ENCODE results near the gene MAGI2. TPM values are rescaled to one million over a fixed set of nuclear protein-coding genes. Genes with fewer than 3 reads are reported as not detected.

MAGI2 gene
- total RNA-seq = 0.26 and 0.89 TPM in 2 replicates

DNA sequence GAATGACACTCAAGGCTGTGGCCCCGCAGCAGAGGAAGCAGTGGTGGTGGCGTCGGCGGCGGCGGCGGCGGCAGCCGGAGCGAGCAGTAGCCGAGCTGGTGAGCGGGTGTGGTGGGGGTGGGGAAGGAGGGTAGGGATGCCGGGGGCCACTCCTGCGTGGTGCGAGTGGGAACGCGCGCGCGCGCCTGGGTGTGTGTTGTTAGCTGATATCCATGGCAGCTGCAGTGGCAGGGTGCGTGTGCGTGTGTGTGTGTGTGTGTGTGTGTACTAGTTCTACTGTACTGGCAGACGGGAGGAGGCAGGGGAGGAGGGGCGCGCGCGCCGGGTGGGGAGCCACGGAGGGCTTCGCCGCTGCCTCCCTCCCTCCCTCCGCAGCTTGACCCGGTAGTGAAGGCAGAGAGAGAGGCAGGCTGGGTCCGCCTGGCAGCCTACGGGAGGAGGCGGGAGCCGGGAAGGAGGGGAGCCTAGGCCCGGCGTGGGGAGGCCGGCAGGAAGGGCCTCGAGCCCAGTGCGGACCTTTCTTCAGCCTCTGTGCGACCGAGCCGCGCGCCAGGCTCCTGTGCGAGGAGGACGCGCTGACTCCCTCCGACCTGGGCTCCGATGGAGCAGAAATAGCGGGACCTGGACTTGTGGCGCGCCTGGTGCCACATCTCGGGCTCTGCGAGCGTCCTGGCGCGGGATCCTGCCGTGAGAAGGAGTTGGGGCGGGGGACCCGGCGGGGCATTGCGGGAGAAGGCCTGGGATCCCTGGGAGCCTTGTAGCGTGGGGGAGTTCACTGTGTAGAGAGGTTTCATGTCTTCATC lies at the start of gene MAGI2:
MAGI2 (minus strand) TSS at position 110 of the 803 bp plus-strand sequence. CDS start 347 bp downstream, outside the sequence.
- DNase-seq (ENCODE audit: low read depth in 2 of 2) = peak in 1 of 2 donors; percentile 73

DNA sequence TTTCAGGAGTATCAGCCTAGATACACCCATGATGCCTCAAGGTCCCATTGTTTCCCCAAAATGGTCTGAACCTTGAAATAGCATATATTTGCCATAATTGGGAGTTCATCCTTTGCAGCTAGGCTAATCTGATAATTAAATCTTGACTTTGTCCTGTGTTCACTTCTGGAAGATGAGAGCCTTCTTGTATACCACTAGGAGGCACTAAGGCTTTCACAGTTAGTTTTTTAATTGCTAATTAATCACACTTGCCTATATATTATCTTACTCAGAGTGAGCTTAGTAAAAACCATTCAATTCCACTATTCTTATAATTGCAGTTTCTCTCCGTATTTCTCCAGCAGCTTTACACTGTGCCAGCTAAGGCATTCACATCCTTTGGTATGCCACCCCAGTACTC lies 48.7 kb upstream of the MAGI2 start:
- DNase-seq (ENCODE audit: low read depth in 2 of 2) = peak in 1 of 2 donors; percentile 2

DNA sequence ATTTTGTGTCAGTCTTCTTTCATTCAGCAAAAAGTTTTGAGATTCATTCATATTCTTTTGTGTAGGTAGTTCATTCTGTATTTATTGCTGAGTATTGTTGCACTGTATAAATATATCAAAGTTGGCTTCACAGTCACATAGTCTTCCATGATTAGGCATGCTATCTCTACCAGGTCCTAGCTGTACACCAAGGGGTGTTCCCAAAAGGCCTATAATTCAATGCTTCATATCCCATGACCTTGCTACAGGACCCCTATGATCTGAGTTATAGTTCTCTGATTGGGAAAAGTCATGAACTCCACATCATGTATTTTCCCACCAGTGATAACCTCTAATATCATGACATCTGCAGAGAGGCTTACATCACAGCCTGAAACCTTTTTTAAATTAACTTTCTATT lies 47.3 kb upstream of the MAGI2 start:
- no peak for DNase-seq (ENCODE audit: low read depth in 2 of 2)

DNA sequence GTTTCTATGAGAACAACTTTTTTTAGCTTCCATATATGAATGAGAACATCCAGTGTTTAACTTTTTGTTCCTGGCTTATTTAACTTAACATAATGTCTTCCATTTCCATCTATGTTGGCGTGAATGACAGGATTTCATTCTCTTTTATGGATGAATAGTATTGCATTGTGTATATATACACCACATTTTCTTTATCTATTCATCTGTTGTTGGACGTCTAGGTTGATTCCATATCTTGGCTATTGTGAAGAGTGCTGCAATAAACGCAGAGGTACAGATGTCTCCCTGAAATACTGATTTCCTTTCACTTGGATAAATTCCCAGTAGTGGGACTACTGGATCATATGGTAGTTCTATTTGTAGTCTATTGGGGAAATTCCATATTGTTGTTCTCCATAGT lies 44.3 kb upstream of the MAGI2 start:
- DNase-seq (ENCODE audit: low read depth in 2 of 2) = no peak

DNA sequence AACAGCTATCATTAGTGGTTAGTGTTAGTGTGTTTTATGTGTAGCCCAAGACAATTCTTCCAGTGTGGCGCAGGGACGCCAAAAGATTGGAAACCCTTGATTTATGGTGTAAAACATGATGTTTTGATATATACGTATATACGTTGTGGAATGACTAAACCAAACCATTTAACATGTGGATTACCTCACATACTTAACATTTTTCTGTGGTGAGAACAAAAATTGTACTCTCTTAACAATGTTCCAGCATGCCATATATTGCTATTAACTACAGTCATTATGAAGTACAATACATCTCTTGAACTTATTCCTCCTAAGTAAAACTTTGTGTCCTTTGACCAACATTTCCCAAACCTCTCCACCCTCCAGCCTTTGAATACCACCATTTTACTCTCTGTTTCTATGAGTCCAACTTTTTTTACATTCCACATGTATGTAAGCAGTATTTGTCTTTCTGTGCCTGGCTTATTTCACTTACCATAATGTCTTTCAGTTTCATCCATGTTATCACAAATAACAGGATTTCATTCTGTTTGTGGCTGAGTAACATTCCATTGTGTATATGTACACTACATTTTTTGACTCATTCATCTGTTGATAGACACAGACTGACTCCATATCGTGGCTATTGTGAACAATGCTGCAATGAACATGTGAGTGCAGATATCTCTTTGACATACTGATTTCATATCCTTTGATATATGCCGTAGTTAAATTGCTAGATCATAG lies 42.2 kb upstream of the MAGI2 start:
- DNase-seq (ENCODE audit: low read depth in 2 of 2) = no peak

DNA sequence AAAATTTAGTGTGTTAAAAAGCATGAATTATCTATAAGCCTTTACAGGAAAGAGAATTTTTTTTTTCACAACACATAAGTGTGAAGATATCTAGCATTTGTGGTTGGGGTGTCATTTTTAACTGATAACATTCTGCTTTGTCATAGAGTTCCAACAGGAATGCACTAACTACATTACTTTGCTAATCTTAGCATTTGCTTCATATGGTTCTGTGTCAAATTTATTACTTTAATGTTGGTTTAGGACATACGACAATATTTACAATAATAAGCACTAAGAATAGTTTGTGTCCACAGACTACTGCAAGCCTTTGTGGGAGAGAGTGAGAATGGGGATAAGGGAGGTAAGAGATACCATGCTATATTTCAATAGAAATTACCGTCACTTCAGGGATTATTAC lies 40.6 kb upstream of the MAGI2 start:
- DNase-seq (ENCODE audit: low read depth in 2 of 2) = no peak

DNA sequence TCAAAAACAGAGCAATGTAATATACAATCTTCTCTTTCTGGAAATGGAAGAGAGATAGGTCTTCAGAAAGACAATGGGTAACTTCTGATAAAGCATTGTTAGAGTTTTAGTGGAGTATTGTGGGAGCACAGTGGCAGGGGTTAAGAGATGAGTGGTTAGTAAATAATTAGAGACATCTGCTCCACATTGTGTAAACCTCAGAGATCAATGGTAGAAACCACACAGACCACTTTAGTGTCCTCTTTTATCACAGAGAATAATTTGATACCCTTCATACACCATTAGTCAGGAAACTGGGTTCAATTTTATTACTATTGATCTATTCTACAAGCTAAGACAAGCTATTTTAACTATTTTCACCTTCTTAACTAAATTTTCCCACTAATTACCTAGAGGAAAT lies 35.9 kb upstream of the MAGI2 start:
- DNase-seq (ENCODE audit: low read depth in 2 of 2) = no peak

DNA sequence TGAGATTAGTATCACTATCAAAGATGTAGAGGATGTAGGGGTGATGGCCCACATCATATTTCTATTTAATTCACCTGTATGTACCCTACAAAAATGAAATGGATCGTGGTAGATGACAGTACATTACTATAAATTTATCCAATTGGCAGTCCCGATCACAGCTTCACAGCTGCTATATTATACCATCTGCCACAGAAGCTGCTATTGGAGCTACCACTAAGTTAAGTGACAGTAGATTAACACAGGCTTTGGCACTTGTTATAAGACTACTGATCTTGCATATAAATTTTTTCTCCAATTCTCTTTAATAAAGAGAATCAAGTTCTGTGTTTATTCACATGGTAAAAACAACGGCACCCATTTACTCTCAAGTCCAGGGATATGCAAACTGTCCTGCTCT lies 24.9 kb upstream of the MAGI2 start:
- no peak for DNase-seq (ENCODE audit: low read depth in 2 of 2)

DNA sequence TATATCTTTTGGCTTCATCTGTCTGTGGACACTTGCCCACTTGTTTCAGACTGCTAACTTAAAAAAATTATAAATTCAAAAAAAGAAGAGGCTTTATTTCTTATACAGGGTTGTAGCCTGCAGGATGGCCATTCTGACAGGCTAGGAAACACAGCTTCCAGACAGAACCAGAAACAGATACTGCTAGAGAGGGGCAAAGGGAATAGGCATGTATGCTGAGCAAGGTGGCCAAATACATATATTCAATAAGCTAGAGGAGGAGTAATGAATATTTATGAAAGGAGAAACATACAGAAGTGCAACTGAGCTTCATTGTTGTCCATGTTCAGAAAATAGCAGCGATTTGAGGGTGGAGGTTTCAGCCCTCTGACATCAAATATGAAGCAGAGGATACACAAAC lies 22.0 kb upstream of the MAGI2 start:
- no peak for DNase-seq (ENCODE audit: low read depth in 2 of 2)

DNA sequence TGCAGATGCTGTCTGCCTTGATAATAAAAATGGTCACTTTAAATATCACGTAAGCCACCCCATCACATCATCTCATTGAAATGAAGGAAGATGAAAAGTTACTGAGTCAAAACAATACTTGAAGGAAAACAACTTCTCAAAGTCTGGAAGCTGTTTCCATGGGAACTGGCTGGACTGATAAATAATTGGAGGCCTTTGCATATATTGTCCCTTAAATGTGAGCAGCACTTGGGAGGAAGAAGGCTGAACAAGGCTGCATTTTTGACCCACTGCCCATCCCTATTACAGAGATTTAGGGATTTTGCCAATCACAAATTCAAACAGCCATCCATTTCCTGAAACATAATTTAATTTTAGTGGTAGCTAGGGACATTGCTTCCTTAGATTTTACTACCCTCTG lies 18.2 kb upstream of the MAGI2 start:
- DNase-seq (ENCODE audit: low read depth in 2 of 2) = no peak

DNA sequence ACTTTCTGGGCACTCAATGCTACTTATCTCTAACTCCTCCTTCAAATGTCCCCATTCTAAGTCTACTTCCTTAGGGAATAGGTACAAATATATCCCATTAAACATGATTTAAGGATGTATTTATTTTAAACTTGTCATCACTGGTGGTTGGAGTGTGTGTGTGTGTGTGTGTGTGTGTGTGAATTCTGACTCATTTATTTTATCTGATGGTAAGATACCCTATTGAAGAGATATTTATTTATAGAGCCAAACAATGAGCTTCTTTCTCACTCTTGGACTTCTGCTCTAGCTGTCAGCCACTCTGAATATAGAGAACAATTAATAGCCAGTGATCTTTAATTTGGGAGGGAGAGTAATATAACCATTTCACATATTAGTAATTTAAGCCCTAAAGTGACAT lies 17.8 kb upstream of the MAGI2 start:
- DNase-seq (ENCODE audit: low read depth in 2 of 2) = no peak

DNA sequence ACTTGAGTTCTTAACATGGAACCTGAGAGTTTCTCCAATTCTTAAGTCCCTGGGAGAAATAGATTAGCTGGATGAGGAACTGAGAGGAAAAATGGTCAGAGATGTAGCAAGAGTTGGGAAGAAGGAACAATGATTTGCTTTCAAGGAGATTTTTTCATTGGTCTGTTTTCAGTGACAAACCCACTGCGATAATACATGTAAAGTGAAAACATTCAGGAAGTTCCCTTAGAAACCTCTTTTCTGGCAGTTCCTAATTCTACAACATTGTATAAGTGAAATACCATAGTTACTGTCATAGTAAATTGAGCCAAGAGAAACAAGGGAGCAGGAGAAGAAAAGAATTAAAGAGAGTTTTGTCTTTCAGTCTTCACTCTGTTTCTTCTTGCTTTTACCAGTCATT lies 12.1 kb upstream of the MAGI2 start:
- DNase-seq (ENCODE audit: low read depth in 2 of 2) = no peak

DNA sequence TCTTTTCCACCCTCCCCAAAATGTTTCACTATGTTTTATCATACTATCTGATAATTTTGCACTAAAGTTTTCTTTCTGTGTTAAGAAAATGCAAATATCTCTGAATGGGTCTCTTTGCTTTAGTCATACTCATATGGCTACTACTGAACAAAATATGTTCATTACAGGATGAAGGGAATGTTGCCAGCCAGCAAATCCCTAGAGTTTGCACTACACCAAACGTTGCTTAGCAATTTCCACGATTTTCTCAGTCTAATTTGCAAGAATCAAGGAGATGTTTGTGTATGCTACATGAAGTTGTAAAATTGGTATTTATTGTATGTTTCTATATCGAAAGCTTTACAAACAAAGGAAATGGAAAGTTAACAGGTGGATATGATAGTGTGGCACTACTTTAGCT lies 10.6 kb upstream of the MAGI2 start:
- no peak for DNase-seq (ENCODE audit: low read depth in 2 of 2)

DNA sequence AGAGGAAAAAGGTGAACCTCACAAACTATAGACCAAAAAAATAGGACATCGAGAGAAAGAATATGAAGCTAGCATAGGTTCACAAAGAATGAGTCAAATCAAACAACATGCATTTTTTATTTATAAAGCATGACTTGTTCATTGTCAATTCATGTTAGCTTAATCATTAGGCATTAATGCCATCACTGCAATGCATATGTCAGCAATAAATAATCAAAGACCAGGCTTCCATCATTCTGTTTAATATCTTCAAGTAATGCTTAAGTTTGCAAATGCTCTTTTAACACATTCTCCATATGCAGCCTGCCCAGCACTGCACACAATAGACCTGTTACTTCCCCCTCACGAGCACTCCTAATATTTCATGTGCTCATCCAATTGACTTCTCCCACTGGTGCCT lies 8.9 kb upstream of the MAGI2 start:
- no peak for DNase-seq (ENCODE audit: low read depth in 2 of 2)

DNA sequence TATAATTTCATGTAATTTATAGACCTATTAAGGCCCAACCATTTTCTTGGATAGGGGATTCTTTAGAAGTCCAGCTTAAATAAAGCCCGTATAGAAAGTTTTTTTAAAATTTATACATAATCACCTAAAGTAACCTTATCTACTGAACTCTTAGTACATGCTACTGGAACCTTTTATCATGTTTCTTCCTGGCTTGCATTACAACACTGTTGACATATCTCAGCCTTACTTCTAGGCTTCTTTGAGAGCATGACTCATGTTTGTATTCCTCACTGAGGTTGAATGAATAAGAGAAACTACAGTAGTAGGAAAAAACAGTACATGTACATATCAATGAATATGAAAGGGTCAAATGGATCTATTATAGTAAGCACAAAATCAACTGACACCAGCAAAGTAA lies 8.2 kb upstream of the MAGI2 start:
- DNase-seq (ENCODE audit: low read depth in 2 of 2) = peak in 1 of 2 donors; percentile 25

DNA sequence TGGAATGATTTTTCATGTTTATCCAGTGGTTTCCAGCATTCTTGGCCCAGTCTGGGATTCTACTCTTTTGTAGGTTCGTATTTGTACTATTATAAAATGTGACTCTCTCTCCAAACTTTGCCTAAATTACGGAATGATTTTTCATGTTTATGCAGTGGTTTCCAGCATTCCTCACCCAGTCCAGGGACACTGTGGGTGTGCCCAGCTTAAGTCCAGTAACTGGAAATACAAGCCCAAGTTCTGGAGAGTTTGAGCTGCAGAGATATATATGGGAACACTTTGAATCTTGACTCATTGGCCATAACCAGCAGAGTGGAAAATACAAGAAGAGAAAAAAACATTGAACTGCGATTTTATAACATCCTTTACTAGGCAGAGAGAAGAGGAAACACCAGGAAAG lies 5.9 kb upstream of the MAGI2 start:
- no peak for DNase-seq (ENCODE audit: low read depth in 2 of 2)

DNA sequence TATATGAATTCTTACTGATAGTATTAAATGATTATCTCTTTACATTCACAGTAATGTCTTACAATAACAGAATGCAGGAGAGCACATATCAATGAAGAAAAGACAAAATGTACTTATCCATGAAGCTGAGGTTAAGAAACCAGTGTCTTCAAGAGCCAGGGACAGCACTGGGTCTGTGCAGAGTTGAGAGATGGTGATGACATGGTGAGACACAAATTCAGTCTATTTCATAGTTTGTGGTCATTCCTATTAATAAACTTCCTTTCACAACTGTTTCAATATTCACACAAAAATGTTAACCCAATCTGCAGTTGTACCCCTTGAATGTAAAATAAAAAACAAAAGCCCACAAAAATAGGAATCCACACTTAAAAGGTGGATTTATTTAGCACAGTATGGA lies 5.3 kb upstream of the MAGI2 start:
- no peak for DNase-seq (ENCODE audit: low read depth in 2 of 2)

DNA sequence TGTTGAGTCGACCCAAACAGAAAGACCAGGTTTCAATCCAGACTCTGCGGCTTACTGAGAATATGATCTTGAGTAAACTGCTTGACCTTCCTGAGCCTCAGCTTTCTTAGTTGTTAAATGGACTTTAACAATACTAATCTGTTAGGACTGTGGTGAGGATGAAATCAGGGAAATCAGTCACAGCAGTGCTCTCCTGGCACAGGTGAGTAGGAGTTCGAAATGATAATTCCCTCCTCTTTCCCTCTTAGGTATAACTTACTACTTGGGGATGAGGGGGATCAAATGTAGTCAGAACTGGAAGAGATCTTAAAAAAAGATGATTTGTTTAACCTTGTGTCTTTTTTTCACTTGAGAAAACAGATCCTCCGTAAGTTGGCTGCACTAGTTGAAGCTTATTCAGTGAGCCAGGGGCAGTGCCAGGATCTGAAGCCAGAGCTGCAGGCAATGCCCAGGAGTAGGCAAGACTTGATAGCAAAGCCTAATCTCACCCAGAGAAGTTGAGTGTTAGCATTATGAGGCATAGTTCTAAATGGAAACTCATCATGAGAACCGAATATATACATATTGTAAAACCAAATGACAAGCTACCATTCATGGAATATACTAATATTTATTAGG lies 1.8 kb upstream of the MAGI2 start:
- DNase-seq (ENCODE audit: low read depth in 2 of 2) = no peak

DNA sequence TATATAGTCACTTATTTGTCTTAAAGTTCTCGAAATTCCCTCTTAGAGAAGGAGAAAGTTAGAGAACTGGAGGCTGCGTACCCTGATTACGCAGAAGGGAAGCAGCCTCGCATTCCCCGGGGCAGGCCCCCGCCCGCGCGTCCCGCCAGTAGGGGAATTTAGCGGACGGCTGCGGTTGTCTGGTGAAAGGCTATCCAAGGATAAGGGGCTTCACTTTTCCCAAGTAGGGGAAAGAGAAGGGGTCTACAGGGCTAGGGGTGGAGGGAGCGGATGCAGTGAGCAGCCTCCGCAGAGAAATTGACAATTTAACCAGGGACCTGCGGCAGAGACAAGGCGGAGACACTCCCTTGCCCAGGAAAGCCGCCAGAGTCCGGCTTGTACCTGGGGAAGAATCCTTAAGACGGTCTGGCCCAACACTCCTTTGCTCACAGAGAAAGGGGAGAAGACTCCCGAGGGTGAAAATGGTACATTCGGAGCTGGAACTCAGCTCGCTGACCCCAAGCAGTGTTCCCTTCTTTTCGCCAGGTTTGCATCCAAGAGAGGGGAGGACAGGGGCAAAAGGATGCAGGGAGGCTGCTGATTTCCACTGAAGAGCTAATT lies 994 bp upstream of the MAGI2 start:
- peak in 1 of 2 donors; percentile 45 for DNase-seq (ENCODE audit: low read depth in 2 of 2)

DNA sequence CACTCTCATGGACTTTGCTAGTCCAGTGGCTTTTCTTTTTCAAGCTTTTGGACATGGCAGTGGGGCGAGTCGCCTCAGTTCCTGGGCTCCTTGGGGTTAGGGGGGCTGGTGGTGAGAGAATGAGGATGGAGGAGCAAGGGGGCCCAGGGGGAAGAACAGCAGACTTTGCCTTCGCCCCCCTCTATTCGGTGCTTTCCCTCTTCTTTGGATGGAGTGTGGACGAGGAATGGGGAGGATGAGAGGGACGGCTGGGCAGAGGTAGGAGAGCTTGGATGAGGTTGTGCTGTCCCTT lies 255 bp downstream of the MAGI2 start:
- DNase-seq (ENCODE audit: low read depth in 2 of 2) = no peak

DNA sequence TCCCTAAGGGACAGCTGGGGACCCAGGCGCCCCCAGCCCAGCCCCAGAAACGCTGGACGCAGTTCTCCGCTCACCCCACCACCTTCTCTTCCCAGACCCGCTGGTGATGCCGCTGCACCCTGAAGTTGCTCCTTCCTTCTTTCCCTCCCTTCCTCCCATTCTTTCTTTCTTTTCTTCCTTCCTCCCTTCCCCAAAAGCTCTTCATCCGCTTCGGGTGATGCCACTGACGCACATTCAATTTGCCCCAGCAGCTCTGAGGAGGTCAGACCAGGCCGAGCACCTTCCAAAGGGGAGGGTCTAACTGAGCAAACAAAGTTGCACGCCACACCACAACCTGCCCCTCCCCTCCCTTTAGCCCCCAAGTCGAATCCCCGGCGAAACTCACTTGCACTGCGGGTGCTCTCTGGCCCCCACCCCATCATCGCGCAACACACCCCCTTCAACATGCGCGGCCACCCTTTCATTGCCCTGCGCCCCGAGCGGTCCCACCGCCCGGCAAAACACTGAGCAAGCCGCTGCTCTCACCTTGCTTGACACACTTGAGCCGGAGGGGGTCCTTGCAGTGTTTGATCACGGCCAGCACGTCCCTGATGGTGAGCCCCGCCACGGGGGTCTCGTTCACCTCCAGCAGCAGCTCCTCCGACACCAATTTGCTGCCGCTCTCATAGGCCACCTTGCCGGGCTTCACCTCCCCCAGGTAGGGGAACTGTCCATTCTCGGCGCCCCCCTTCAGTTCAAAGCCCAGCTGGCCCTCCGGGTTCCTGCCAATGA lies 787 bp downstream of the MAGI2 start:
- DNase-seq (ENCODE audit: low read depth in 2 of 2) = peak in 1 of 2 donors; percentile 12

DNA sequence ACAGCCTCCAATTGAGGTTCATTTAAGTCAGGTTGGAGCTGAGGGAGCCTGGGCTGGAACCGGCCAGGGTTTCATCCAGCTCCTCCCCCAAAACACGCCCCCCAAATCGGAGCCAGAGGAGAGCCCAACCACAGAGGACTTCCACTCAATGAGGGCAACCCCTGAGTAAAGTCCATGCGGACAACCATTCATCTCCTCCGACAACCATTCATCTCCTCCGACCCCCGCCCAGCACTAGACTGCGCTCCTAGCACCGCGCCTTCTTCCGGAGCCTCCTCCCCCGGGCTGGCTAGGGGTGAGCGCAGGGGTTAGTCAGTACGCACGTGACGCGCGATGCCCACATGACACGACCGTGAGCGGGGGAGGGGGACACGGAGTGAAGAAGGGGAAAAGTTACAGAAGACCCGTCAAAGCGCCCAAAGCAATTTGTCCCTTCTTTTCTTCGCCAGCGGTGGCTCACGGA lies 1.4 kb downstream of the MAGI2 start:
- peak in 1 of 2 donors; percentile 72 for DNase-seq (ENCODE audit: low read depth in 2 of 2)
